PC-3 (cell line): Measurements from ENCODE around the gene RCE1. TPM values are rescaled to one million over a fixed set of nuclear protein-coding genes. Genes with fewer than 3 reads are reported as not detected.
"Not testable (repeated sequence)": the region's sequence is repeated elsewhere in the genome, so short reads cannot be mapped to it uniquely, and the experiment has no call there.

Source experiments
- ATAC-seq: fragments of 200-7000 bp; cut with Tn5 transposase; 2 replicates; pipeline ENCODE4 v1.9.1; 2020; ENCODE audit warnings: mild to moderate bottlenecking, moderate library complexity
- Bru-seq: library from RNA; stranded (reverse); fragments of 400-500 nt; gene quantifications from one replicate; lab custom pipeline; 2021; lab: Mats Ljungman, UMichigan
- BruChase-seq, 2 experiments: library from RNA; stranded (reverse); fragments of 400-500 nt; gene quantifications; one replicate each; lab custom pipeline; 2021; lab: Mats Ljungman, UMichigan
- BruUV-seq: library from RNA; stranded (reverse); fragments of 400-500 nt; replicated peaks from 2 replicates; lab custom pipeline; 2021; lab: Mats Ljungman, UMichigan
- CTCF ChIA-PET: fragments of 300-600 bp; sonication (Branson Sonifier 250); formaldehyde crosslinking; loops from one replicate; lab custom pipeline; 2022; ENCODE audit warnings: antibody characterized with exemption; lab: Charles Lee
- POLR2A ChIA-PET: fragments of 300-600 bp; sonication (Branson Sonifier 250); formaldehyde crosslinking; loops from one replicate; lab custom pipeline; 2022; ENCODE audit warnings: antibody characterized with exemption; ENCODE audit not compliant: unreplicated experiment; lab: Charles Lee
- DNase-seq: peaks from one replicate; pipeline ENCODE4 v3.0.0-alpha.2; 2015
- H2AFZ ChIP-seq: fragments of 300-600 bp; sonication (generic); 2 replicates; pipeline ENCODE4 v1.6.0; 2016; ENCODE audit warnings: antibody characterized with exemption, low read length
- H3F3A ChIP-seq: fragments of 300-600 bp; sonication (generic); one replicate; pipeline ENCODE4 v1.6.0; 2017; ENCODE audit warnings: antibody characterized with exemption, low read length, control low read depth, mild to moderate bottlenecking; ENCODE audit not compliant: unreplicated experiment
- H3K27ac ChIP-seq: fragments of 300-600 bp; sonication (generic); 2 replicates; pipeline ENCODE4 v1.5.1; 2016; ENCODE audit warnings: mild to moderate bottlenecking, low read length
- H3K27me3 ChIP-seq: fragments of 300-600 bp; sonication (generic); 2 replicates; pipeline ENCODE4 v1.6.1; 2016; ENCODE audit warnings: low read length, mixed read lengths
- H3K36me3 ChIP-seq: fragments of 300-600 bp; sonication (generic); 2 replicates; pipeline ENCODE4 v1.6.1; 2016; ENCODE audit warnings: low read depth, mixed run types, low read length, mixed read lengths
- H3K4me1 ChIP-seq: fragments of 300-600 bp; sonication (generic); 2 replicates; pipeline ENCODE4 v1.5.1; 2016; ENCODE audit warnings: low read length; ENCODE audit not compliant: insufficient read depth
- H3K4me2 ChIP-seq: fragments of 300-600 bp; sonication (generic); 2 replicates; pipeline ENCODE4 v1.6.0; 2016; ENCODE audit warnings: low read length
- H3K4me3 ChIP-seq: fragments of 300-600 bp; sonication (generic); 2 replicates; pipeline ENCODE4 v1.5.1; 2016; ENCODE audit warnings: mild to moderate bottlenecking, low read length, mixed read lengths
- H3K79me2 ChIP-seq: fragments of 300-600 bp; sonication (generic); 2 replicates; pipeline ENCODE4 v1.6.1; 2017; ENCODE audit warnings: low read length, mixed read lengths
- H3K9ac ChIP-seq: fragments of 300-600 bp; sonication (generic); 2 replicates; pipeline ENCODE4 v1.6.0; 2016; ENCODE audit warnings: mild to moderate bottlenecking, low read length
- H3K9me2 ChIP-seq: fragments of 300-600 bp; sonication (generic); replicated peaks from 2 replicates; pipeline ENCODE4 v1.6.1; 2016; ENCODE audit warnings: mixed run types, low read length, mixed read lengths
- H3K9me3 ChIP-seq: fragments of 300-600 bp; sonication (generic); 2 replicates; pipeline ENCODE4 v1.6.1; 2016; ENCODE audit warnings: low read length, mixed read lengths
- H4K20me1 ChIP-seq: fragments of 300-600 bp; sonication (generic); 2 replicates; pipeline ENCODE4 v1.6.1; 2016; ENCODE audit warnings: low read length, mixed read lengths
- CTCF ChIP-seq: fragments of 300-600 bp; sonication (generic); conservative IDR thresholded peaks from 2 replicates; pipeline ENCODE4 v1.5.1; 2017; ENCODE audit warnings: antibody characterized with exemption, low read depth, mild to moderate bottlenecking, low read length
- EZH2 ChIP-seq: fragments of 300-600 bp; sonication (generic); IDR thresholded peaks from one replicate; pipeline ENCODE4 v1.6.1; 2017; ENCODE audit warnings: antibody characterized with exemption, mild to moderate bottlenecking, low read length; ENCODE audit not compliant: unreplicated experiment
- EZH2phosphoT487 ChIP-seq: fragments of 300-600 bp; sonication (generic); IDR thresholded peaks from 2 replicates; pipeline ENCODE4 v1.6.1; 2018; ENCODE audit warnings: mild to moderate bottlenecking, antibody characterized with exemption, low read length, borderline replicate concordance
- intact Hi-C: fragments of 100-400 bp; cut with micrococcal nuclease; formaldehyde crosslinking; loops from 2 replicates; pipeline ENCODE4 v1.9.0; 2023
- long read RNA-seq: library from polyadenylated mRNA; unstranded; transcript quantifications from one replicate; pipeline ENCODE4 v2.0.0, GENCODE V29; 2021; ENCODE audit not compliant: unreplicated experiment
- total RNA-seq: library from RNA; depleted of rRNA; stranded (reverse); fragments of >200 nt; gene quantifications from 2 replicates; pipeline ENCODE4 v1.2.3, GENCODE V29; 2014; rRNA removed

The RCE1 gene, protein sequence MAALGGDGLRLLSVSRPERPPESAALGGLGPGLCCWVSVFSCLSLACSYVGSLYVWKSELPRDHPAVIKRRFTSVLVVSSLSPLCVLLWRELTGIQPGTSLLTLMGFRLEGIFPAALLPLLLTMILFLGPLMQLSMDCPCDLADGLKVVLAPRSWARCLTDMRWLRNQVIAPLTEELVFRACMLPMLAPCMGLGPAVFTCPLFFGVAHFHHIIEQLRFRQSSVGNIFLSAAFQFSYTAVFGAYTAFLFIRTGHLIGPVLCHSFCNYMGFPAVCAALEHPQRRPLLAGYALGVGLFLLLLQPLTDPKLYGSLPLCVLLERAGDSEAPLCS
- 63.9 and 70.4 TPM in 2 replicates for total RNA-seq
- Bru-seq, nascent RNA, result percentile 86 among the genes with signal in this experiment
- BruChase-seq, experiment 1, labeled RNA remaining after a 6-hour chase, result percentile 92 among the genes with signal in this experiment
- percentile 93 among the genes with signal in this experiment for BruChase-seq, experiment 2, labeled RNA remaining after a 2-hour chase
- long read RNA-seq, transcript RCE1-201 (8 exons, 1,485 nt), result major isoform, 24 of 51 reads
- long read RNA-seq, transcript RCE1-203 (8 exons, 1,428 nt), result minor isoform, 6 of 51 reads
- long read RNA-seq, partial matches to known transcripts, result 7 of 51 reads
- long read RNA-seq, other reads (novel, unspliced or antisense), result 10 of 51 reads

DNA sequence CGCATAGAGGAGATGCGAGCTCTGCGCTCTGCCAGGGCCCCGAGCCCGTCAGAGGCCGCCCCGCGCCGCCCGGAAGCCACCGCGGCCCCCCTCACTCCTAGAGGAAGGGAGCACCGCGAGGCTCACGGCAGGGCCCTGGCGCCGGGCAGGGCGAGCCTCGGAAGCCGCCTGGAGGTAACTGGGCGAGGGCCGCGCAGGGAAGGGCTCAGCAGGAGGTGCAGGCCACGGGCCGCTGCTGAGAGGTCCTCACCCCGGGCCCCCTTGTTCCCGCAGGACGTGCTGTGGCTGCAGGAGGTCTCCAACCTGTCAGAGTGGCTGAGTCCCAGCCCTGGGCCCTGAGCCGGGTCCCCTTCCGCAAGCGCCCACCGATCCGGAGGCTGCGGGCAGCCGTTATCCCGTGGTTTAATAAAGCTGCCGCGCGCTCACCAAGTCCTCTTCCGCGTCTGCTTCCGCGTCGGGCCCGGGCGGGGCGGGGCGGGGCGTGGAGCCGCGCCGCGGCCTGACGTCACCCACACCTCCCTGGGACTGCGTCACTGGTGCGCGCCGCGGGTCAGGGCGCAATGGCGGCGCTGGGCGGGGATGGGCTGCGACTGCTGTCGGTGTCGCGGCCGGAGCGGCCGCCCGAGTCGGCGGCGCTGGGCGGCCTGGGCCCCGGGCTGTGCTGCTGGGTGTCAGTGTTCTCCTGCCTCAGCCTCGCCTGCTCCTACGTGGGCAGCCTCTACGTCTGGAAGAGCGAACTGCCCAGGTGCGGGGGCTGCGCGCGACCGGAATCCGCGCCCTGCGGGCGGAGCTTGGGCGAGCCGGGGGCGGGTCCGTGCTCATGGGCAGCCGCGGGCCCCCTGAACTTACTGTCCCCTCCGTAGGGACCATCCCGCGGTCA, at the start of gene RCE1:
RCE1 (plus strand) TSS at position 546 of the 880 bp plus-strand sequence; CDS start at position 561, 15 bp downstream.
- H3K4me3 ChIP-seq, result peak within 1 kb of the TSS; percentile 96
- H3K4me2 ChIP-seq, result peak within 1 kb of the TSS; percentile 92
- ATAC-seq, result peak; percentile 79
- CTCF ChIA-PET, result no interaction called here
- peak within 1 kb of the TSS; percentile 87 for H3K27ac ChIP-seq
- peaks cover 45% of the 10 kb centered on the region for H3K79me2 ChIP-seq
- H4K20me1 ChIP-seq, result no peaks in the 10 kb centered on the region
- H3K27me3 ChIP-seq, result no peaks in the 10 kb centered on the region
- DNase-seq, result peak; percentile 95
- H2AFZ ChIP-seq, result peak within 1 kb of the TSS; percentile 77
- no peaks in the 10 kb centered on the region for H3F3A ChIP-seq
- H3K4me1 ChIP-seq, result peaks cover 35% of the 10 kb centered on the region
- BruUV-seq, result no TSS peak
- no peaks in the 10 kb centered on the region for H3K9me2 ChIP-seq
- intact Hi-C loops, result no loop called here
- no peaks in the 10 kb centered on the region for H3K9me3 ChIP-seq
- peaks cover 27% of the 10 kb centered on the region for H3K36me3 ChIP-seq
- no peak for TF ChIP-seq EZH2phosphoT487
- no peak for TF ChIP-seq EZH2
- TF ChIP-seq CTCF, result no peak
- POLR2A ChIA-PET, result interaction anchor here (0.5 to 0.6 kb wide), 3 partner anchors 13 to 498 kb away, joined by 3 to 4 read pairs (median 3); no protein-coding TSS in a partner anchor
- H3K9ac ChIP-seq, result peak within 1 kb of the TSS; percentile 99

GRCh38 chr11:66799815-66800214, 43.4 kb upstream of the RCE1 start:
- H3K79me2 ChIP-seq, CTCF ChIA-PET, H3K4me1 ChIP-seq, DNase-seq, H3K9me2 ChIP-seq, H3K36me3 ChIP-seq, H3K4me3 ChIP-seq, H4K20me1 ChIP-seq, BruUV-seq, intact Hi-C loops, H2AFZ ChIP-seq, H3K27me3 ChIP-seq, H3K27ac ChIP-seq, H3K9me3 ChIP-seq, H3F3A ChIP-seq, H3K4me2 ChIP-seq, H3K9ac ChIP-seq, ATAC-seq: not testable (repeated sequence)
- POLR2A ChIA-PET, result interaction anchor here (0.7 kb wide), 1 partner anchor 26 kb away, joined by 3 read pairs; no protein-coding TSS in a partner anchor
